Measurements from ENCODE around the gene WDR1.

Gene WDR1

GRCh38 chr4:10113362-10114047, 3.1 kb downstream of the WDR1 start:
- DNase-seq: no peak

GRCh38 chr4:10112658-10113284, 3.8 kb downstream of the WDR1 start:
- no peak for DNase-seq

DNA sequence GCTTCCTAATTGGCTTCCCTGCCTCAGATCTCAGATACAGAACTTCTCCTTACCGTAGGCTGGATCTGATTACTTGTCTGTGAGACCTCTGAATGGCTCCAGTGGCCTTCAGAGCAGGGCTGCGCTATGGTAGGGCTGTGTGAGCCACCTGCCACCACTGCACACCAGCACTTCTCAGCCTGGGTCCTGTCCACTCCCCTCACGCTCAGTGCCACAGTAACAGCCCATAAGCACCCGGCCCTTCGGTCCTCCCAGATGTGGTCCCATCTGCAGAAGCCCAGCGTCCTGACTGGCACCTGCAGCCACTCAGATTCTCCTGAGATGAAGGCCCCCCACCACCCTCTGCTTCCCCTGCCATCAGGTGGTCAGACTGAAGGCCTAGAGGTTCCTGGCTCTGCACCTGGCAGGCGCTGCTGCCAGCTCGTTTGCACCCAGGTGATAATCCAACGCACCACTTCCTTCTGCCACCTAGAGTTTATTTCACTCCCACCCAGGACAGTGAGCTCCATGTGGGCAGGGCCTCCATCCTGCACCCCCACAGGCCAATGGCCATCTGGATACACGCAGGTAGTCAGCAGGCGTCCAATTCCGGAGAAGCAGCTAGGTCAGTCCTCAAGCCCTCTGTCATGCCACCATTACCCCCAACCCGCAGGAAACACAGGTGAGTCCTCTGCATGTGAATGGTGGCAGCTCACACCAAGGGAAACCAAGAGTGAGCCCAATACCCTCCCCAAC, 5.4 kb downstream of the WDR1 start:
- DNase-seq: no peak

DNA sequence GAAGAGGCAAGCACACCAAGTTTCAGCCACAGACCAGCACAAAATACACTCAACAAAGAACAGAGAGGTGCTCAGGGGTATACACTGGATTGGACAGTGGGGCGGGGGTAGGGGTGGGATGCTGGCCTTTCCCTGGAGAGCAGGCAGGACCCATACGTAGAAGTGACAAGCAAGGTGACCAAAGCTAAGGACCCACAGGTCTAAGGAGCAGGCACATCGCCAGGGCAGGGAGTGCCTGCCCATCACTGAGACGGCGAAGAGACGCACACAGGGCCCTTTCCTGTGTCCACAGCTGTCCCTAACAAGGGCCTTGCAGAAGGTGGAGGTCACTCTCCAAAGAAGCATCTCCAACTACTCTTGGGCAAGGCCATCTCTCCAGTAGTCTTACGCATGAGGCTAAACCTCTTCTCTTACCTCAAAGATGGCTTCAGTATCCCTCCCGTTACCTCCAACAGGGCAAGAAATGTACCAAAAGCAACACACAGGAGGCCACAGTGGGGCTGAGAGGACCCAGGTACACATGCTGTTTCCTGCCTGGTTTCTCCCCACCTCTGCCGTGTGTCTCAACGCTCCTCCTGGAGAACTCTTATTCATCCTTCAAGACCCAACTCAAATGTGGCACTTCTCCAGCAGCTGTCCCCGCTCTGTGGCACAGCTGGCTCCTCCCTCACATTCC, 6.5 kb downstream of the WDR1 start:
- no peak for DNase-seq

DNA sequence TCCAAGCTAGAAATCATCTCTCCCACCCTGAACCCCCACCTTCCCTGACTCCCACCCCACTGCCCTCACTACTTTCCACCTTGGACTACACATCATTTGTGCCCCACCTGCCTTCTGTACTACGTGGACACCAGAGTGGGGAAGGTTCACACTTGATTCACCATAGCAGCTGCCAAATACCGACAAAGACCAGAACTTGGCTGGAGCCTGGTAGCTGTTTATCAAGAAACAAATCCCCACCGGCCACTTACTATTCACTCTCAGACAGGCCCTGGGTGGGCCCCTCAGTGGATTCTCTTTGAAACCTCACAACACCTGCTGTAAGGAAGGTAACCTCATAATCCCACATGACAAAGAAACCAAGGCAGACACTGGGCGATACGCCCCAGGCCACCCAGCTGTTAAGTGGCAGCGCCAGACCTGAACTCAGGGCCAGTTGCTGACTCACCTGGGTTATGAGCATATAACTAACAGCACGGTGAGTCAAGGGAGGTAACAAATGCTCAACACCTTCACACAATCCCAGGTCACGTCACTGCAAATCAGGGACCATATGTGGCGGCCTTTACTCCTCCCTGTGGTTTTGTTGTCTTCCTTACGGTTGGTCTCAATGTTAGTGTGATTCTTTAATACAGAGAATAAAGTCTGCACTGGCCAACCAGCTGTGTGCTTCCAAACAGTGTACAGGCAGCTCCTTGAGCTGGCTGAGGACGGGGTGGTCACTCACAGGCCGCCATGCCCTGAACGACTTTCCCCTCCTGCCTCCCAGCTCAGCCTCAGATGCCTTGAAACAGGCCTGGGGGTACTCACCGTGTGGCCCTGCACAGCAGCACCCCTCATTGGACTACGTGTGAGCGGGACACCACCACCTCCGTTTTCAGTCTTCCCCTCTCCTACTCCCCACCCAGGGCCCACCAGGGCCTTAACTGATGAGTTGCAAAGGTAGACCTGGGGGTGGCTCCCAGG, 7.5 kb downstream of the WDR1 start:
- peak; percentile 62 for DNase-seq

DNA sequence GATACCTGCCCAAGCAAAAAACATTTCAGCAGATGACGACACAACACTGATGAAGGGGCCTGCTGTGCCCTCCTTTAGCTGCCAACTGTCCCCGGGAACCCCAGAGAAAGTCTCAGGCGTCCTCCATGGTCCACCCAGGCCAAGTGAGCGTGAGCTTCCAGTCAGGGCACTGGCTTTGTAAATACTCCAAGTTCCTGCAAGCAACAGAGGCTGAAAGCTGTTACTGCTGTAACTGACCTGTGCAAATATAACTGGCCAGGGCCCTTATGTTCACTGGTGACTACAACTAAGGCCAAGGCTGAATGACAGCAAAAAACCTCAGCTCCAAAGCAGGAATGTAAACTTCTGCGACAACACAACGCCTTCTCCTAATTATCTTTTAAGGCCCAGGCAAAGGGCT, 8.2 kb downstream of the WDR1 start:
- no peak for DNase-seq

GRCh38 chr4:10107111-10108091, 9.2 kb downstream of the WDR1 start:
- no peak for DNase-seq

GRCh38 chr4:10106421-10107039, 10.1 kb downstream of the WDR1 start:
- DNase-seq: peak; percentile 82

DNA sequence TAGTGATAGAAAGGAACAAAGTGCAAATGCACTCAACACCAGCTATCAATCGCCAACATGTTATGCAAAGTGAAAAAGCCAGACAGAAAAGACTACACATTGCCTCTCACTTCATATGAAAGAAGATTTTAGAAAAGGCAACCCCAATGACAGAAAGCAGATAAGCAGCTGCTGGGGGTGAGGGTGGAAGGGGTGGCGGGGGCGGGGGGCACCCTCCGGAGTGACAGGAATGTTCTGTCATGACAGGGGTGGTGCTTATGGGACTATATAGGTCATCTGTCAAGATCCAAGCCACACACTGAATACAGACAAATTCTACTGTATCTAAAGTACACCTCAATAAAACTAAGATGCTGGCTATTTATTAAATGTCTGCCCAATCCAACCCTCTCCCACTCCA, 10.7 kb downstream of the WDR1 start:
- DNase-seq: no peak

DNA sequence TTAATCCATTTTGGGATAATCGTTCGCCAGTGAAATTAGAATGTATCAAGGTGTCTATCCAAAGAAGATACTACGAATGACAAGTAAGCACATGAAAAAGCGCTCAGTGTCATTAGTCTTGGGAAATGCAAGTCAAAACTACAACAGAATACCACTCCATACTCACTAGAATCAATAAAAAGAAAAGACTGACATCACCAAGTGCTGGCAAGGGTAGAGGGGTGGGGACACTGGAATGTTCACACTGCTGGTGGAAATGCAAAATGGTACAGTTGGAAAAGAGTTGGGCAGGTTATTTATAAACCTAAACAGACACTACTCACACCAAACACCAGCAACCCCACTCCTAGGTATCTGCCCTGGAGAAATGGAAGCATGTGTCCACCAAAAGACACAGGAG, 11.2 kb downstream of the WDR1 start:
- no peak for DNase-seq

GRCh38 chr4:10104991-10105276, 11.7 kb downstream of the WDR1 start:
- no peak for DNase-seq

DNA sequence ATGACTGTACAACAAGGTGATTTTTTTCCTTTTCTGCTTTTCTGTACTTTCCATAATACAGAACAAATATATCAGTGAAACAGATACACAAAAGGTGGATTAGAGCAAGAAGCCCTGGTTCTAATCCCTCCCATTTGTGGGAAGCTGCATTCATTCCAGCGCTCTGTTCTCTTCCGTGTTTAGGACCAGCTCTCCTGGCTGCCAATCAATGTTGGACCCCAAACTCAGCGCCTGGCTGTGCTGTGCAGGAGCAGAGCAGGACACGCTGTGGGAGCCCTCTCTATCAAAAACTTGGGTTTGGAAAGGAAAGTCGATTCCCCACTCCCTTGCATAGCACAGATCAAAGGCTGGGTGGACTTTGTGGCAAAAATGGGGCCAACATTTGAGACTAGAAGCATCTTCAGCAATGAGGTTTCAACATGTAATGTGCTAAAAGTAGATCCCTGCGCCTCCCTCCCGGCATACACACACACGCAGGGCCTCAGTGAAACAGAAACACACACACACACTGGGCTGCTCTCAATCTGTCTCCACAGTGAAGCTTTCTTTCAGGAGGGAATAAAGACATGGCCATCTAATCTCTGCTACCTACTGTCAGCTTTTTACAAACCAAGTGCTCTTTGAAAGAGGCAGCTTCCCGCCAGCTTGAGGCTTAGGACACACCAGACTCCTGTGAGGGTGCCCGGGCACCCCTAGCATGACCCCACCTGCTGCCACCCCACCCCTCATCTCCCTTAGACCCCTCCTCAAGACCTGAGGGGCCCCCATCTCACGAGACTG, 12.2 kb downstream of the WDR1 start:
- DNase-seq: no peak

DNA sequence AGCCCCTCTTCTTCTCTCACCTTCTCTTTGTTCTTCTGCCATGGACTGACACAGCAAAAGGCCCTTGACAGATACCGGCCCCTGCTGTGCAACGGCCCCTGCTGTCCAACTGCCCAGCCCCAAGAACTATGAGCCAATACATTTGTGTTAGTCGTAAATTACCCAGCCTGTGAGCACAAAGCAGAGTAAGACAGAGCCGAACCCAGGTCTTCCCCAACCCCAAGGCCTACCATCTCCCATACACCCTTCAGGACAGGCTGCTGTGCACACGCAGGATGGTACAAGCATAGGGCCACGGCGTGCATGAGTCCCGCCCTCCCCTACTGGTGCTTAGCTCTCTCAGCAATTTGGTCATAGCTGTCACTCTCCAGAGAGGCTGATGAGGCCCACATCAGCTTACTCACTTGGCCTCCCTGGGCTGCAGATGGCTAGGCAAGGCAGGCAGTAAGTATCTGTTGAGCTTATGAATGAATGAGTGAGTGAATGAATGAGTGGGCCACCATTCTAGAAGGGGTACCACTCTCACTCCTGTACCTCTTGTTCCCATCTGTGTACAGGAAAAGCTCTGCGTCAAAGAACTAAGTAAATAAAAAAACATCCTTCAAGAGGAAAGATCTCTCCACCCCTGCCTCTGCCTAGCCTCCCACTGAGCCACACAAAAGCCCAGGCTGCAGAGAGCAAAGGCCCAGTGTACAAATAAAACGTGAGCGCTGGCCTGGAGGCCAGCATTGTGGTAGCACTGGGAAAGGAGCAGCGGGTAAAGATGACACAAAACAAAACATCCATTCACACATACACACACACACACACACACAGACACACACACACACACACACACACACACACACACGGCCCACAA, 13.9 kb downstream of the WDR1 start:
- DNase-seq: no peak

- no peak for DNase-seq
These were observed 14.7 kb downstream of the WDR1 start for GRCh38 chr4:10101671-10102473.

DNA sequence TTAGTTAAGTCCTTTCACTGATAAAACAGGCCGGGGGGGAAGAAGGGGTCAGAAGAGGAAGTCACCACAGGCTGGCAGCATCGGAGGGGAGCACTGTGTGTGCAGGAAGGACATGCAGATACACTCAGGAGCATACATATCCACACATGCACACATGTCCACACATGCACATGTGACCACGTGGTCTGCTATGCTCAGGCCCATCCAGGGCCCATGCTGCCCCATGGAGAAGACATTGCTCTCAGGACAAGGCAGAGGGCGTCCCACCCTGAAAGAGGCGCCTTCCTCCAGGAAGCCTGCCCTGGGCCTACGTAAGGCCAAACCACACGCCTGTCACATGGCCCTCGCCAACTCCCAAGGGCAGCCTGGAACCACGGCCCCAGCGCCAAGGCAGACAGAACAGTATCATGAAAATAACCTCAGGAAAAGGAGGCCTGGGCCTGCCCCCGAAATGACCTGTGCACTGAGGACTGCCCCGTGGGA, 15.8 kb downstream of the WDR1 start:
- DNase-seq: no peak

DNA sequence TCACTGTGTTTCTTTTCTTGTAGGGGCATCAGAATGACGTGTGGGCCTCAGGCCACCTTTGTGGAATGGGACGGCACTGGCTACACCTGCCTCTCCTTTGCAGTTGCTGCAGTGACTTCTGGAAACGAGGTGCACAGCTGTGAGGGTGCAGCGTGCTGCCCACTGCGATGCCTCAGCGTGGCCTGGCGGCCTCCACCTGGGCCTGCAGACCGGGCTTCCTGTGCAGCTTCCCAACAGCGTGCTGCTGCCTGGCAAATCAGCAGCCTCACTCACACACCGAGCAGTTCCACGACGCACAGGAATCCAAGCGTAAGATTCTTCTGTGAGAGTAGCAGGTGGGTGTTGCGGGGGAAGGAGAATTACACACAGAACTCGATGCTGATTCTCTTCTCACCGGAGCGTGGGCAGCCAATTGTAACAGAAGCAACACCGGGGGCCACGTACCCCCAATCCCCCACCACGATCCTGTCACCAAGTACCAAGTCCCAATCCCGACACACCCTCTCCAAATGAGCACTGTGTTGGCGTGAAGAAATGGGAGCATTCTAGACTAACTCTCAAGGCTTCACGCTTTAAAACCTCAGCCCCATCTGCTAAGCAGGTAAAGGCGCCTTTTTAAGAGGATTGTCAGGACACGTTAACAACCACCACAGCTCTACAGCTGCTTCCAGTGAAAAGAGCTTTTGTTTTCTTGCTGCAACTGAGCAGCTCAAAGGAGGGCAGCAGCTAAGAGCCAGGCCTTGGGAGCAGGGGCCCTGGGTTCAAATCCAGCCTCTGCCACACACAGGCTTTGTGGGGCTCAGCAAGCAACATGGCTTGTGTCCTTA, 16.9 kb downstream of the WDR1 start:
- DNase-seq: peak; percentile 59

GRCh38 chr4:10098780-10099160, 17.8 kb downstream of the WDR1 start:
- DNase-seq: peak; percentile 60
